Stimulated activated naive CD4-positive, alpha-beta T cell treated with Interleukin-2 at 50 U/mL for 16 hours (primary cell): ENCODE data around the gene PPP2R2D.
"Not testable (repeated sequence)": the region's sequence is repeated elsewhere in the genome, so short reads cannot be mapped to it uniquely, and the experiment has no call there.

Experiments used
- DNase-seq: peaks from one replicate; lab custom pipeline; 2025; lab: John Stamatoyannopoulos, UW

The PPP2R2D gene

DNA sequence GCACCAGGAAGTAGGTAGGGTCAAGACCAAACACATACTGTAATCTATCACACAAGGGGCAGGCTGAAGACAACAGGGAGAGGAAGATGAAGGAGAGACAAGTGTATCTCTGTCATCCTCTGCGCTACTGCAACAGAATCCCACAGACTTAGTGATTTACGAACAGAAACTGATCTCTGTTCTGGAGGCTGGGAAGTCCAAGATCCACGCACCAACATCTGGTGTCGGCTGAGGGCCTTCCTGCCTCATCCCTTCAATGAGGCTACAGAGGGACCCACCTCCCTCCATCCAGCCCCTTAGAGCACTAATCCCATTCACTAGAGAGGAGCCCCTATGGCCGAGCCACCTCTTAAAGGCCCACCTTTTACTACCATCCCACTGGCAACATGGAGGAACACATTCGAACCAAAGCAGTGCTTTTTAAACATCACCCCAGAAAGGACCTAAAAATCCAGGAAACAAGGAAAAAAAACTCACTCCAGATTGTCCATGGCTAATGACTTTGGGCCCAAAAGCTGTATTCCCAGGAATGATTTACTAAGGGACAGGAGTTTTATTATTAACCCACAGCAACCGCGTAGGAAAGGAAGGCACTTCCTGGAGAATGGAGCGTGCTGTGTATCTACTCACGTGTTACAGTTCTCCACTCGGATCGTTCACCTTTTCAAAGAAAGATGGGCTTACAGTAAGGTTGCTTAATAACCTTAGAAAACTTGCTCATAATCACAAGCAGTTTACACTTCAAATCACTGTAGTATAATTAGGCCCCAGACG lies 76.7 kb downstream of the PPP2R2D start:
- no peak for DNase-seq

DNA sequence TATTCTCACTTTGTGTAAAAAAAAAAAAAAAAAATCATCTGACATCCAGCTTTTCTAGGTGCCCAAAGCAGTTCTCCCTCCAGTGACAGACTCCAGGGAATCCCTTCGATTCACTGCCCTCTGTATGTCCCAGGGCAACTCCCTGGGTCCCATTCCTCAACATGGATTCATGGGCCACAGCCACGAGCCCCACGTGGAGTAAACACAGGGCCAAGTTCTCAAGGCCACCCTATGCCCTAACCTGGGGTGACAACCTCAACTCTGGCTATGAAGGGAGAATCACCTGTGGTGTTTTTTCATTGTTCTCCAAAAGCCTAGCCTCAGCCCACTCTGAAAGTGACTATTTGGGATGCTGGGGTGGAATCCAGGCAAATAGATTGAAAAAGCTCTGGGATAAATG lies 77.6 kb downstream of the PPP2R2D start:
- no peak for DNase-seq

DNA sequence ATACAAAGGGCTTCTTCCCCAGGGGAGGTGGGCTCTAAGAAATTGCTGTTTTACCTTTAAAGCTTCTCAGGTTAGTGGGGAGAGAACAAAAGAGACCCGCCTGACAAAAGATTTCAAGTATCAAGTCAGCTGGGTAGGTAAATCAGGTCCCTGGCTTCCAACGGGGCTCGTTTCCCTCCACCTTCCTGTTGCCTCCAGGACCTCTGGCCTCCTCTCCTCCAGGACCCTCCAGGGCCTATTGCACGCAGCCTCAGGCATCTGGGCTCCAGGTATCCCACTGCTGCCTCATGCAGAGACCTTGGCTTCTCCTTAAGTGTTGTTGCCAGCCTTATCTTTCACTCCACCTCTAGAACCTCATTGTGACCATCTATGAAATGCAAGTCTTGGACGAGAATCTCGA lies 78.0 kb downstream of the PPP2R2D start:
- DNase-seq = no peak

DNA sequence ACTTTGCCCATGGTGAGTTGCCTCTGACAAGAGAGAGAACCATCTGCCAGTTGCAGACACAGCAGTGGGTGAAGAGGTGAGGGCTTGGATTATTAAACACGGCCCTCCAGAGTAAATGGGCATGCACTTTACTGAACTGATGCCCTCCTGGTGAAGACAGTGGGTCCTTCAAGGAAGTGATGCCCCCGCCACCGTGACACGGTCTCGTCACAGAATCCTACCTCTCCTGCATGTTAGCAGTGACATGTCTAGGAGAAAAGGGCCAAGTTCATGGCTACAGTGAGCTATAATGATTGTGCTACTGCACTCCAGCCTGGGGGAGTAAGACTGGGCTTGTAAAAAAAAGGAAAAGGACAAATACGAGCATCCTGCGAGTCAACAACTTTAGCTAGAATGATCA lies 78.5 kb downstream of the PPP2R2D start:
- DNase-seq = no peak

DNA sequence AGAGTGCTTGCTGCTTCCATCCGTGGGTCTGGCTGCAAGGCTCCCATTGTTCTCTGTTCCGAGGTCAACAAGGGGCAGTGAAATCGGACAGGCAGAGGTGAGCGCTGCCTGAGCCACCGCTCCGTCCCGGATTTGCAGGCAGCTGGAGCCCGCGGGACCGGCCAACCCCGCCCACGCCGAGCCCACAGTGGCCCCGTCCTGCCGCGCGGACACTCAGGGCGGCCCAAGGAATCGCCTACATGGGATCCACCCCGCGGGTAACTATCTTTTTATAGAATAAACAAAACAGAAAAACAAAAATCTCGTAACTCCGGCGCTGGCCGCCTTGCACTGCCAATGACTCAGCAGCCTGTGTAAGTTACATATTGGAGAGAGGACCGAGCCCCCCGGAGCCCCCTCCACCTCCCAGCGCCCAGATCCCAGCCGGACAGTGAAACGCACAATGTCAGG lies 79.0 kb downstream of the PPP2R2D start:
- DNase-seq = no peak

DNA sequence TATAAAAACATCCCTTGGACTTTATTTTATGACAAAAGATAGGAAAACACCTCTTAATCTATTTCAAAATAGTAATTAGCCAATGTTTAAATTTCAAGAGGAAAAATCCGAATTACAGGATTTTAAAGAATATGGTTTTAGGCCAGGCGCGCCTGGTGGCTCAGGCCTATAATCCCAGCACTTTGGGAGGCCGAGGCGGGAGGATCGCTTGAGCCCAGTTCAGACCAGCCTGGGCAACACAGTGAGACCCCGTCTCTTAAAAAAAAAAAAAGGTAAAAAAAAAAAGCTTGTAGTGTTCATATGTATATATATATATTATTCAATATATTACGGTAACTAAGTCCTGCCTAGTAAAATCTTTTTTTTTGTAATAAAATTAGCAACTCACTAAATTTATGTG lies 79.5 kb downstream of the PPP2R2D start:
- no peak for DNase-seq

DNA sequence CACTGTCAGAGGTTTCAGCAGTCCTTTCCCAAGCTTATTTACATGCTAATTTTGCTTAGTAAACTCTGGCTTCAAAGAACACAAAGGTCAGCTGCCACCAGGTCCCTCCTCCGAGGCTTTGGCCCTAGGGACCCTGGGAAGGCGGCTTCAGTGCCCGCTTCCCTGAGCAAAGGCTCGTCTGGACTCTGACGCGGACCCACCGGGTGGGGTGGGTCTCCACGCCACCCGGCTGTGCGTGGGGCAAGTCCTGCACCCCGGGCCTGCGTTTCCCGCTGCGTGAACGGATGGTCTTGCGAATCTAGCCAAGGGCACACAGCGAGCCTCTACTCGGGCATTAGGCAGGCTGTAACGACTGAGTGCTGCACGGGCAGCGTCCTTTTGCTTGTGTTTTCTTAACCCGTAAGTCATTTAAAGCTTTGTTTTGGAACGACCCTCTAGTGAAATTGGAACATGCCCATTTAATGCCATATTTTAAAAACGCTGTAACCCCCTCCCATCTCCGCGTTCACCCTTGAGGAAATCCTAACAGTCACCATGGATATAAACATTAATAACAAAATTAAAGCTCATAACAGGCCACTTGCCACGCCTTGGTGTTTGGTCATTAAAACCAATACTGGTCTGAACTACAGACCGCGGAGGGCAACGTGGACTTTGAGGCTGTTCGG lies 80.1 kb downstream of the PPP2R2D start:
- DNase-seq = no peak

DNA sequence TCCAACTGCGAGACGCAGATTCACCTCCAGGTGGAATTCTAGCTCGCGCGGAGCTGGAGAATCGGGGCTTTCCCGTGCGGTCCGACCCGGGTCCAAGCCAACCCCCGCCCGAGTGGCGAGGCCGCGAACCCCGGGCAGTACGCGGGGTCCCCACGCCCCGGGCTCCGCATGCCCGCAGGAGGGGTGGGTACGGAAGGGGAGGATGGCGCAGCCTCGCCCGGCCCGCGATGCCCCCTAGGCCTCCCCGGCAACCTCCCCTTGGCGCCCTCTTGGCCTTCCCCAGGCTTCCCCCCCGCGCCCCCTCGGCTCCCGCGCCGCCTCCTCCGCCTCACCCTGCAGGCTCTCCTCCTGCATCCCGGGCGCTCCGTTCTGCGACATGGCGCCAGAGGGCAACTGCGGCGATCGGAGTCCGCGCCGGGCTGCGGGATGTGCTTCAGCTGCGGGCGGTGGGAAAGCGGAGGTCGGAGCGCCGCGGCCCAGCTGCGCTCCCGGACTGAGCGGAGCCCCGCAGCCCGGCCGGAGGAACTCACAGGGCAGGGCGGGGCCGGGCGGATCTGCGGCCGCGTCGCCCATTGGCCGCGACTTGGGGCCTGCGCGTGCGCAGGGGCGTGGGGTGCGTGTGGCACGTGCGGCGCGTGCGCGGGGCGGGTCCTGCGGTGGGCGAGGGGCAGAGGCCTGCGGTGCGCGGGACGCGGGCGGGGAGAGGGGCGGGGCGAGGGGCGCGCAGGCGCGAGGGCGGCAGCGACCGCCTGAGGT lies 80.8 kb downstream of the PPP2R2D start, which contains the start of gene BNIP3:
TSS of gene BNIP3 (minus strand) at position 495 of the 756 bp plus-strand sequence. CDS start at position 378, 117 bp downstream.
- DNase-seq = peak; percentile 92

DNA sequence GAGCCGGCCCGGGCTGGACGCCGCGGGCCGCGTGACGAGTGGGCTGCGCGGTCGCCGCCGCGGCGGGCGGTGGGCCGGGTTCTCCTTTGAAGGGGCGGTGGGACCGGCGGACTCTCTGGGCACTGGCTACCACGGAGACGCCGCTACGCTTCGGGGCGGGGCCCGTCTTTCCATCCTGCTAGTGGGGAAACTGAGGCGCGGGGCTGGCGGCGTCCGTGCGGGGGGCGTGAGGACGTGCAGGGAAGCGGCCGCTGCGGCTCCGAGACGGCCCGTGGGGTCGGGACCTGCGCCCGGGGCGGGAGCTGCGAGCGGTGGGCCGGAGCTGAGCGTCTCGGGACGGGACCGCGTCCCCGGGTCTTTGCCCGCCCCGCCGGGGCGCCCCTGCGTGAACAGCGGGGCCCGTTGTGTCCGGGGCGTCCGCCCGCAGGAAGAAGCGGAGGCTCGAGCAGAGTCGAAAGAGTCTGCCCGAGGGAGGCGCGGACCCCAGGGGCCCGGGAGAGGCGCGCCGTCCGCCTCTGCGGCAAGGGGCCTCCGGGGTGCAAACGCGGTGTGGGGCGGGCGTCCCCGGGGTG lies 81.5 kb downstream of the PPP2R2D start:
- DNase-seq = no peak

DNA sequence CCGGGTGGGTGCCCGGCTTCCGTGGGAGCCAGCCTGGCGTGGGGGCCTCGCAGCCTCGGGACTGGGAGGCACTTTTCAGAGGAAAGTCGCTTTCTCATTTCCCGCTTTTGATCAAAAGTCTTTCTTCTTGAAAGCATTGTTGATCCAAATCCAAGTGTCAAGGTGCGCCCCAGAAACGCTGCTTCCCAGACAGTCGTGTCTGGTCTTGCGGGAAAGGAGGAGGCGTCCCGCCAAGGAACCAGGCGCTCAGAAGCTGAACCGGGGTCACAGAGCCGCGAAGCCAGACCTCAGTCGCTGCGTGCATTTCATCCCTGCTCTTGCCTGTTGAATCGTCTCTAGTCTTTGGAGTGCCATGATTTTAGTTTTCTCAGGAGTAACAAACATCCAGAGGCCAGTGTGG lies 82.0 kb downstream of the PPP2R2D start:
- no peak for DNase-seq

DNA sequence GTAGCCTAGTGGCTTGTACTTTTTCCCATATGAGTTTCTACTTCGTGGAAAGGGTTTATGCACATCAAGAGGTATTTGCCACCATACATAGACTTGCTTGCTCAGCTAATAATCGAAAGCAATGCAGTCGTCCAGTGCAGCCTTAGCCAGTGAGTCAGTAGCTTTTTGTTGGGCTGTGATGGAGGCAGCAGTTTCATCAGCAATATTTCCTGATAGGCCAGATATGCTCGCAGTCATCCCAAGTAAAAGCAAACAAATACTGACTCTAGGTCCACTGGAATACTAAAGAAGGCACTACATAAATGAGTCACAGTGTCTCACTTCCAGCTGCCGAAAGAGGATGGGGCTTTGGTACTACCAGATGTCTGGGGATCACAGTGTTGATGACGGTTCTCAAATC lies 83.0 kb downstream of the PPP2R2D start:
- DNase-seq = no peak

DNA sequence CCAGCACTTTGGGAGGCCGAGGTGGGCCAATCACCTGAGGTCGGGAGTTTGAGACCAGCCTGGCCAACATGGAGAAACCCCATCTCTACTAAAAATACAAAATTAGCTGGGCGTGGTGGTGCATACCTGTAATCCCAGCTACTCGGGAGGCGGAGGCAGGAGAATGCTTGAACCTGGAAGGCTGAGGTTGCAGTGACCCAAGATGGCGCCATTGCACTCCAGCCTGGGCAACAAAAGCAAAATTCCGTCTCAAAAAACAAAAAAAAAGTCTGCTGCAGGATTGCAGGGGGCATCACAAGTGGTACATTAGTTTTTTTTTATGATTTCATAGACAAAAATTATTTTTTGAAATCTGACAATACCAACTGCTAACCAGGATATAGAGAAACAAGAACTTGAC lies 86.0 kb downstream of the PPP2R2D start:
- DNase-seq = not testable (repeated sequence)

DNA sequence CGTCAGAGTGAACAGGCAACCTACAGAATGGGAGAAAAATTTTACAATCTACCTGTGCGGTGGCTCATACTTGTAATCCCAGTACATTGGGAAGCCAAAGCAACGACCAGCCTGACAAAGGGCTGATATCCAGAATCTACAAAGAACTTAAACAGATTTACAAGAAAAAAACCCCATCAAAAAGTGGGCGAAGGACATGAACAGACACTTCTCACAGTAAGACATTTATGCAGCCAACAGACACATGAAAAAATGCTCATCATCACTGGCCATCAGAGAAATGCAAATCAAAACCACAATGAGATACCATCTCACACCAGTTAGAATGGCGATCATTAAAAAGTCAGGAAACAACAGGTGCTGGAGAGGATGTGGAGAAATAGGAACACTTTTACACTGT lies 86.5 kb downstream of the PPP2R2D start:
- not testable (repeated sequence) for DNase-seq

DNA sequence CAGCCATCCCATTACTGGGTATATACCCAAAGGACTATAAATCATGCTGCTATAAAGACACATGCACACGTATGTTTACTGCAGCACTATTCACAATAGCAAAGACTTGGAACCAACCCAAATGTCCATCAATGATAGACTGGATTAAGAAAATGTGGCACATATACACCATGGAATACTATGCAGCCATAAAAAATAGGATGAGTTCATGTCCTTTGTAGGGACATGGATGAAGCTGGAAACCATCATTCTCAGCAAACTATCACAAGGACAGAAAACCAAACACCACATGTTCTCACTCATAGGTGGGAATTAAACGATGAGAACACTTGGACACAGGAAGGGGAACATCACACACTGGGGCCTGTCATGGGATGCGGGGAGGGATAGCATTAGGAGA lies 87.0 kb downstream of the PPP2R2D start:
- DNase-seq = not testable (repeated sequence)

DNA sequence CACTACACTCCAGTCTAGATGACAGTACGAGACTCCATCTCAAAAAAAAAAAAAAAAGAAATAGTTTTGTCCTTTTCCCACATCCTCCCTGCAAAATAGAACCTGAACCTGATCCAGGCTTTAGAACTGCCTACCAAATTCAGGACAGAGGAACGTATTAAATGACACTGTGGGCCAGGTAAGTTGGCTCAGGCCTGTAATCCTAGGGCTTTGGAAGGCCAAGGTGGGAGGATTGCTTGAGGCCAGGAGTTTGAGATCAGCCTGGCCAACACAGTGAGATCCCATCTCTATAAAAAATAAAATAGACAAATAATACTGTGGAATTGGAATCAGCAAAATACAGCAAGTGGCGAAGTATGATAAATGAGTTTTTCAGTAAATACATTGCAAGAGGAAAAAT lies 90.9 kb downstream of the PPP2R2D start:
- no peak for DNase-seq

DNA sequence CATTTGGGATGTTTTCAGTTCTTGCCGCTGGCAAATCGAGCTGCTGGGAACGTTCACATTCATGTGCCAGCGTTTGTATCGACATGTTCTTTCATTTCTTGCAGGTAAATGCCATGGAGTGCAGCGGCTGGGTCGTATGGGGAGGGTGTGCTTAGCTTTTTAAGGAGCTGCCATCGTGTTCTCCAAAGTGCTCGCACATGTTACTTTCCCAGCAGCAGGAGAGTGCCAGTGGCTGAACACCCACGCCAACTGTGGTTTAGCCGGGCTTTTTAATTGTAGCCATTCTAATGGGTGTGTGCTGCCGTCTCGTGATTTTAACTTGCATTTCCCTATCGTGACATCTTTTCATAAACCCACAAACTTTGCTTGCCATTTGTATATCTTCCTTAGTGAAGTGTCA lies 92.5 kb downstream of the PPP2R2D start:
- DNase-seq = no peak

DNA sequence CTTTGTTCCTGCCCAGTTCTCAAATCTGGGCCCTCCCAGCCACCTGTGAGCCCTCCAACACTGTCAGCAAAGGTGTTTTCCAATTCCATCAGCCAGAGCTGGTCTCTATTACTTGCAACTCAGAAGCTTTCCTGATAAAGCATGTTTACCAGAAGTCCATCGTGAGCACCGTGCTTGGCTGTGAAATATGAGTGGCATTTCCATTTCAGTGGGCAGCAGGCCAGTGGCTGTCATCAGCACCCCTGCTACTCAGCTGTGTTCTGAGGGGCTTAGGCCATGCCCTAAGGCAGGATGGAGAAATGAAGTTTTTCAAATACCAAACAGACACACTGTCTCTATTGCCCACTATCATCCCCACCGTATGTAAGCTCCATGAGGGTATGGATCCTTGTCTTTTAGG lies 93.6 kb downstream of the PPP2R2D start:
- no peak for DNase-seq

DNA sequence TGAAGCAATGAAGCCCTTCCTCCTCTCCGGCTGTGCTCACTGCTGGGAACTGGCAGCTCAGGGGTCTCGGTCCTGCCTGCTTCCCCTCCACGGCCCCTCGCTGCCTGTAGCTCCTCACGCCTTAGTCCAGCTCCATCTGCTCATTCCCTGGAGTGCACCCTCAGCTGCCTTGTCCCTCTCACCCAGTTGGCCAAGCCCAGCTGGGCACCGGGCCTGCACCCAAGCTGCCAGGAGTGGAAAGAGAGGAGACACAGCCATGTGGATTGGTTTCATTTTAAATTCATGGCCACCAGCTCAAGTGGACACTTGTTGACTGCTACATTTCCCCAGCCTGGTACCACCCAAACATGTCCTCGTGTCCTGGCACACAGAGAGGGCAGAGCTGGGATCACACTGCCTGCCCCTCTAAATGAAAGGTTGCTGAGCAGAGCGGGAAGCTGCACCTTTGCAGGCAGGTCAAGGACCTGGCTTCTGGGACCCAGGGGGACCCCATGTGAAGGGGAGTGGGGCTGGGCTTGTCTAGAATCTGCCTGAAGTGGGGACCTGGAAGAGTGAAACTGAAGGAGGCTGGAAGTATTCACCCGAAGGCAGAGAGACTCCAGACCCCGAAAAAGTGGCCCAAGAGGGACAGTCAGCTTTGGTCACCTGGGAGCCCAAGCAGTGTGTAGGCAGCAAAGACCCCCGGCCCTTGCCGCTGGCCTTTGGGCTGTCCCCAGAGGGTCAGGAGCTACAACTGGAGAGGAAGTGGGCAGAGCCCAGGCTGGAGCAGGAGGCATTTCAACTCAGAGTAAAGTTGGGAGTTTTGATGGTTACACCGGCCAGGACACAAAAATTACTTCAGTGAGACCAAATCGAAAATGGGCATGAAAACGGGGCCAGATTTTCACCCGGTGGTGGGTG lies 95.9 kb downstream of the PPP2R2D start:
- no peak for DNase-seq

DNA sequence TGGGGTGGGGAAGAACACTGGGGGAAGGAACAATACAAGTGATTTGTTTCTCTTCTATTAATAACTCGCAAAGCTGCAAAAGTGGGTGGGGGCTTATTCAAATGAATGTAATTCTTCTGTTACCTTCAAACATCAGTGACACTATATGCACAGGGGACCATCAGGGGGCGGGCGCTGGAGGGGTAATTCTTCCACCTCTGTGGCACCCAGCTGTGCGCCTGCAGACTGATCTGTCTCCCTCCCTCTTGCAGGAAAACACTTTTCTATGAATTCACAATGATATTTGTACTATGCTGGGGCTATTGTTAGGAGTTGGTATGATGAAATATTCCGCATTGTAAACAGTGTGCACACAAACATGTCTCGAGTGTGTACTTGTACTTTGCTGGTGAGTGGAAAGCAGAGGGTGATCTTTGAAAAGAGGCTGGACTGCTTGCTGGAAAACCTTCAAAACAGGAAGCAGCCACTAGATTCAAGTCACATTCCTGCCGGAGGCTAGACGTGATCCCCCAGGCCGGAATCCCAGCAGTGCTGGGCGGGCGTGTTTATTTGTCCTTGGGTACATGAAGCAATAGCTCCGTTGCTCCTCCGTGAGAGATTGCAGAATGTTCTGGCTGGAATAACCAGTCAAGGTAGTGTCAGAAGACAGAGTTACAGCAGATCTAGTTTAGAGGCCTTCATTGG lies 96.7 kb downstream of the PPP2R2D start:
- DNase-seq = no peak

DNA sequence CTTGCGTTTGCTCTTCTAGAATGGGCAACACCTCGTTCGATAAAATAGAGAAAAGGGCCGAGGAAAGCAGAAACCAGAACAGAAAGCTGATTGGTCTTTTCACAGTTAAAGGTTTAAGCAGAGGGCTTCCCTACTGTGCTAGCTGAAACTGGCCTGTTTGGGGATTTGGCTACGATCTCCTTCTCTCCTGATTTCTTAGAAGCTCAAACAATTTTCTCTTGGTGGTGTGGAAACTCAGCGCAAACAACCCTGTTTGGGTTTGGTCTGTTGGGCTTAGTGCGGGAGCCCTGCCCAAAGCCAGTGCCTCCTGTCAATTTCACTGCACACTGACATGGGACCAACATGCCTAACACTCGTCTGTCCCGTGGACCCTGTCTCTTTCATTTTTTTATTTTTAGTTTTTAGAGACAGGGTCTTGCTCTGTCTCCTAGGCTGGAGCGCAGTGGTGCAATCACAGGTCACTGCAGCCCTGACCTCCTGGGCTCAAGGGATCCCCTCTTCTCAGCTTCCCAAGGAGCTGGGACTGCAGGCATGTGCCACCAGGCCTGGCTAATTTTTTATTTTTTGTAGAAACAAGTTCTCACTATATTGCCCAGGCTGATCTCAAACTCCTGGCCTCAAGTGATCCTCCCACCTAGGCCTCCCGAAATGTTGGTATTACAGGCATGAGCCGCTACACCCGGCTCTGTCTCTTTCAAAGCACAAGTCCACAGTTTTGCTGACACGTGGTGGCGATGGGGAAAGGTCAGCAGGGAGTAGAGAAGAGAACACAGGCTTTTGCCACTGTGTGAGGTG lies 97.4 kb downstream of the PPP2R2D start:
- DNase-seq = no peak
